GM12873 (cell line): ENCODE data around the gene ZIM2.

Experiments
- CTCF ChIP-seq: IDR thresholded peaks from 2 replicates; pipeline ENCODE4 v1.5.1; 2012; ENCODE audit warnings: low read depth, mild to moderate bottlenecking, moderate library complexity, low read length, control low read depth; ENCODE audit not compliant: insufficient read depth; ENCODE audit errors: missing control alignments

The ZIM2 gene

GRCh38 chr19:56856822-56857221, 16.3 kb upstream of the ZIM2 start:
- TF ChIP-seq CTCF, result no peak

- TF ChIP-seq CTCF, result no peak
These were observed 7.6 kb upstream of the ZIM2 start for GRCh38 chr19:56848166-56848565.

GRCh38 chr19:56842412-56842811, 1.9 kb upstream of the ZIM2 start:
- no peak for TF ChIP-seq CTCF

- TF ChIP-seq CTCF, result no peak
These were observed 642 bp upstream of the ZIM2 start for GRCh38 chr19:56841193-56841543.

GRCh38 chr19:56839652-56840450, 675 bp downstream of the ZIM2 start:
- no peak for TF ChIP-seq CTCF

GRCh38 chr19:56838909-56839651, 1.4 kb downstream of the ZIM2 start:
- TF ChIP-seq CTCF, result no peak

GRCh38 chr19:56838024-56838908, 2.3 kb downstream of the ZIM2 start:
- no peak for TF ChIP-seq CTCF
